Fibroblast of lung (primary cell): Measurements from ENCODE around the gene PTPRO. TPM values are rescaled to one million over a fixed set of nuclear protein-coding genes. Genes with fewer than 3 reads are reported as not detected.

ENCODE experiments used
- DNase-seq, 2 donors: peaks; one replicate each; pipeline versions ENCODE4 v3.0.0 to v3.0.0-alpha.2; 2010; ENCODE audit warnings: low read depth in 2 of 2
- H2AFZ ChIP-seq: 2 replicates; pipeline ENCODE4 v1.5.1; 2012; ENCODE audit warnings: low read length, control low read depth, inconsistent platforms
- H3K27ac ChIP-seq: 2 replicates; pipeline ENCODE4 v1.5.1; 2011; ENCODE audit warnings: low read length, control low read depth; ENCODE audit not compliant: insufficient read depth
- H3K27me3 ChIP-seq: 2 replicates; pipeline ENCODE4 v1.5.1; 2011; ENCODE audit warnings: mild to moderate bottlenecking, low read length; ENCODE audit not compliant: control insufficient read depth, insufficient read depth
- H3K36me3 ChIP-seq: 2 replicates; pipeline ENCODE4 v1.5.1; 2011; ENCODE audit warnings: low read length; ENCODE audit not compliant: control insufficient read depth, insufficient read depth
- H3K4me1 ChIP-seq: 2 replicates; pipeline ENCODE4 v1.5.1; 2011; ENCODE audit warnings: low read length; ENCODE audit not compliant: control insufficient read depth, insufficient read depth; ENCODE audit errors: extremely low read depth
- H3K4me2 ChIP-seq: 2 replicates; pipeline ENCODE4 v1.5.1; 2011; ENCODE audit warnings: low read length, control low read depth; ENCODE audit not compliant: insufficient read depth; ENCODE audit errors: extremely low read depth
- H3K4me3 ChIP-seq, 4 experiments: fragments of 200-600 bp in 1 of 4; sonication (generic) in 1 of 4; replicated peaks in 1 of 4; 2 replicates each; pipeline ENCODE4 v1.5.1; 2011 to 2016; ENCODE audit warnings: low read length in 4 of 4, low read depth in 3 of 4, mild to moderate bottlenecking in 3 of 4, control low read depth in 2 of 4, inconsistent platforms in 1 of 4, mixed read lengths in 1 of 4; ENCODE audit not compliant: insufficient read depth in 1 of 4; ENCODE audit errors: control extremely low read depth in 1 of 4
- H3K79me2 ChIP-seq: 2 replicates; pipeline ENCODE4 v1.5.1; 2012; ENCODE audit warnings: mild to moderate bottlenecking, low read length, inconsistent platforms; ENCODE audit not compliant: control insufficient read depth, insufficient read depth
- H3K9ac ChIP-seq: 2 replicates; pipeline ENCODE4 v1.5.1; 2011; ENCODE audit warnings: mild to moderate bottlenecking, low read length, control low read depth; ENCODE audit not compliant: insufficient read depth
- H3K9me3 ChIP-seq: 2 replicates; pipeline ENCODE4 v1.5.1; 2012; ENCODE audit warnings: low read depth, low read length; ENCODE audit not compliant: control insufficient read depth, insufficient read depth
- H4K20me1 ChIP-seq: 2 replicates; pipeline ENCODE4 v1.5.1; 2011; ENCODE audit warnings: low read length; ENCODE audit not compliant: control insufficient read depth, insufficient read depth; ENCODE audit errors: extremely low read depth
- EZH2 ChIP-seq: IDR thresholded peaks from 2 replicates; pipeline ENCODE4 v1.5.1; 2012; ENCODE audit warnings: low read length, control low read depth, mild to moderate bottlenecking; ENCODE audit errors: missing control alignments
- polyA minus RNA-seq: library from RNA; depleted of rRNA, polyadenylated mRNA; stranded (reverse); fragments of >200 nt; gene quantifications from 2 replicates; pipeline ENCODE4 v1.2.3, GENCODE V29; 2011; ENCODE audit warnings: low replicate concordance
- polyA plus RNA-seq, 2 donors: library from polyadenylated mRNA; depleted of rRNA in 1 of 2; stranded (reverse) in 1 of 2; unstranded in 1 of 2; fragments of >200 nt; gene quantifications; 2 replicates each; pipeline ENCODE4 v1.2.1, GENCODE V29; 2011 to 2012; ENCODE audit warnings: missing spikeins in 1 of 2
- total RNA-seq: library from RNA; depleted of rRNA; stranded (reverse); fragments of >200 nt; gene quantifications from 2 replicates; pipeline ENCODE4 v1.2.1, GENCODE V29; 2014
- TF ChIP-seq, protein P1 (sequence below), 2 donors: IDR thresholded peaks in 1 of 2; conservative IDR thresholded peaks in 1 of 2; 1 replicate in 1 of 2; 2 replicates in 1 of 2; pipeline ENCODE4 v1.5.1; 2011 to 2012; ENCODE audit warnings: low read length in 2 of 2, control low read depth in 1 of 2, inconsistent platforms in 1 of 2, low read depth in 1 of 2, mild to moderate bottlenecking in 1 of 2

The PTPRO gene
- total RNA-seq (0.26 and 0.33 TPM in 2 replicates), polyA plus RNA-seq (0.23 and 0.35 TPM in 2 replicates), polyA minus RNA-seq (0.44 TPM in 1 of 2 replicates, not detected in the other)
- 0.12 and 0.33 TPM in 2 replicates for polyA plus RNA-seq (2012)

DNA sequence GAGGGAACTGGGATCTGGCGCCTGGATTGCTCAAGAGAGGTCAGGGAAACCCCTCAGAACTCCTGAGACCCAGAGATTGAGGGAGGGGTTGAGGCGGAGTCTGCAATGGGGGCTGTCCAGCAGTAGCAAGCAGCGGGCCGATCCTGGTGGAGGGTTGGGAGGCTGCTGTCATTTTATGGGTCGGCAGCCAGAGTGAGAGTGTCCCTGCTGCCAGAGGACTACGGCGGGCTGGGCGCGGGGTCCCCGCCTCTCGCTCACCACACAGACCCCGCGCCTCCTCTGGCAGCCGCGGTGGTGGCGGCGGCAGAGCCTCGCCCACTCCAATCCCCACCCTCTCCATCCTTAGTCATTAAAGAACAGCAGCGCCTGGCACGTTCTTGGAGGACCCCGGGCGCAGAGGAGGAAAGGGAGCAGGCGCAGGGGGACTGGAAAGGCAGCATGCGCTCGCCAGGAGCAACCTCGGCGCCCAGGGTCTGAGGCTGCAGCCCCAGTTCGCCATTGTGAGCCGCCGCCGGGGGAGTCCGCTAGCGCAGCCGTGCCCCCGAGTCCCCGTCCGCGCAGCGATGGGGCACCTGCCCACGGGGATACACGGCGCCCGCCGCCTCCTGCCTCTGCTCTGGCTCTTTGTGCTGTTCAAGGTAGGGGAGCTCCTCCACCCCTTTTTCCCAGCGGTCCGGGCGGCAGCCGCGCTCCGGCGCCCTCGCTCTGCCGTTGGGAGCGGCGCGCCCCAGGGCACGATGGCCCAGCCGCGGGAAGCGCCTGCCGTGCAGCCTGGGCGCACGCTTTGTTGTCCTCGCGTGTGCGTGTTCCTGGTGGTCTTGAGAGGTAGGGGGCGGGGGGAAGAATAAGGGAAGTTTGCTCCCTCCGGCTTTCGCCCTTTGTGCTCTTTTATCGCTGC is at the start of gene PTPRO:
TSS of gene PTPRO (plus strand) at position 345 of the 898 bp plus-strand sequence.
- no peaks in the 10 kb centered on the region for H3K4me1 ChIP-seq
- DNase-seq, result peak in 1 of 2 donors; percentile 15
- H3K27ac ChIP-seq, result no peak within 1 kb of the TSS
- no peaks in the 10 kb centered on the region for H4K20me1 ChIP-seq
- TF ChIP-seq, protein P1, sequence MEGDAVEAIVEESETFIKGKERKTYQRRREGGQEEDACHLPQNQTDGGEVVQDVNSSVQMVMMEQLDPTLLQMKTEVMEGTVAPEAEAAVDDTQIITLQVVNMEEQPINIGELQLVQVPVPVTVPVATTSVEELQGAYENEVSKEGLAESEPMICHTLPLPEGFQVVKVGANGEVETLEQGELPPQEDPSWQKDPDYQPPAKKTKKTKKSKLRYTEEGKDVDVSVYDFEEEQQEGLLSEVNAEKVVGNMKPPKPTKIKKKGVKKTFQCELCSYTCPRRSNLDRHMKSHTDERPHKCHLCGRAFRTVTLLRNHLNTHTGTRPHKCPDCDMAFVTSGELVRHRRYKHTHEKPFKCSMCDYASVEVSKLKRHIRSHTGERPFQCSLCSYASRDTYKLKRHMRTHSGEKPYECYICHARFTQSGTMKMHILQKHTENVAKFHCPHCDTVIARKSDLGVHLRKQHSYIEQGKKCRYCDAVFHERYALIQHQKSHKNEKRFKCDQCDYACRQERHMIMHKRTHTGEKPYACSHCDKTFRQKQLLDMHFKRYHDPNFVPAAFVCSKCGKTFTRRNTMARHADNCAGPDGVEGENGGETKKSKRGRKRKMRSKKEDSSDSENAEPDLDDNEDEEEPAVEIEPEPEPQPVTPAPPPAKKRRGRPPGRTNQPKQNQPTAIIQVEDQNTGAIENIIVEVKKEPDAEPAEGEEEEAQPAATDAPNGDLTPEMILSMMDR (conservative IDR thresholded peaks at IDR 0.05 in 1 of 2, IDR thresholded peaks at IDR 0.05 in 1 of 2; ENCODE audit: low read depth in 1 of 2, low read length in 2 of 2), result no peak
- TF ChIP-seq EZH2, result no peak
- H3K4me3 ChIP-seq, result peak within 1 kb of the TSS; percentile 47 to 66 (median 50)
- no peak within 1 kb of the TSS for H3K9ac ChIP-seq
- no peaks in the 10 kb centered on the region for H3K79me2 ChIP-seq
- no peaks in the 10 kb centered on the region for H3K36me3 ChIP-seq
- H2AFZ ChIP-seq, result peak within 1 kb of the TSS; percentile 57
- no peaks in the 10 kb centered on the region for H3K9me3 ChIP-seq
- peaks cover 10% of the 10 kb centered on the region for H3K27me3 ChIP-seq
- H3K4me2 ChIP-seq, result peak within 1 kb of the TSS; percentile 85

DNA sequence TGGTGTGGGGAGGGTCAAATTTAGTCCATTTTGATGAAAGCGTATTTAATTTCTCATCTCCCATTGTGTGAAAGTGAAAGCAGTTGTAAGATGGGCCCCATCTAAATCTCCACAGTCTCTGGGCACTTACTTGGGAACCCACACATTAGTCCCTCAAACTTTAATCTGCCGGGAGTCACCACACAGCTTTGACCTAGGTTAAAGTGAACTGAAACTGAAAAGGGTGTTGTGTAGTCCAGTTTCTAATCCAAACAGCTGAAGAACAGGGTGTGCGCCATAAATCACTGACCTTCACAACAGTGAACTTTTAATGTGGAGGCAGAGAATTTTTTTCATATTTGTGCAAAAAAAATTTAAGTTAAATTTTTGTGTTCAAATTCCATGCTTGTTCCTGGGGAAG is 48.4 kb upstream of the PTPRO start:
- Histone ChIP-seq H2AFZ (peak overlapping the region; percentile 3), H3K27ac (no peak overlapping the region), H4K20me1 (no peaks in the 10 kb centered on the region), H3K79me2 (no peaks in the 10 kb centered on the region), H3K4me1 (no peaks in the 10 kb centered on the region), H3K9ac (no peak overlapping the region), H3K4me2 (no peak overlapping the region), H3K27me3 (no peaks in the 10 kb centered on the region), H3K9me3 (no peaks in the 10 kb centered on the region), H3K4me3 (no peak overlapping the region), H3K36me3 (no peaks in the 10 kb centered on the region)
- DNase-seq, result peak in 1 of 2 donors; percentile 21
- TF ChIP-seq EZH2, result no peak
- TF ChIP-seq, protein P1 (conservative IDR thresholded peaks at IDR 0.05 in 1 of 2, IDR thresholded peaks at IDR 0.05 in 1 of 2; ENCODE audit: low read depth in 1 of 2, low read length in 2 of 2), result no peak

DNA sequence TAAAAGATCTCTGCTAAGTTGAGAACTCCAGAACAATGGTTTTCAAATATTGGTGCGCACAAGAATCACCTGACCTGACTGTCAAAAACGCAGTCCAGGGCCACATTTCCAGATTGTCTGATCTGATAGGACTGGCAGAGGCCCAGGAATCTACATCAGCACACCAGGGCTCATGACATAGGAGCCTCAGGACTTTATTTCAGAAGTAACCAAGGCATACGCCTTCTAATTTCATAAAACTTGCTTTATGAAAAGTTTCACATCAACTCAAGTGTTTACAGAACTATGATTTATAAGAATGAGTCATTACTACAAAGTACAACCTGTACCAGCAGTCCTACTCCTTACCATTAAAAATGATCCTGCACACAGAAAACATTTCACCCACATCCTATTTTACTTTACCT is 47.7 kb upstream of the PTPRO start:
- Histone ChIP-seq H3K4me3 (no peak overlapping the region), H3K27me3 (no peaks in the 10 kb centered on the region), H3K27ac (no peak overlapping the region), H3K36me3 (no peaks in the 10 kb centered on the region), H3K9ac (no peak overlapping the region), H3K79me2 (no peaks in the 10 kb centered on the region), H3K9me3 (no peaks in the 10 kb centered on the region), H3K4me1 (no peaks in the 10 kb centered on the region), H4K20me1 (no peaks in the 10 kb centered on the region), H2AFZ (no peak overlapping the region), H3K4me2 (no peak overlapping the region)
- DNase-seq, result peak in 1 of 2 donors; percentile 93
- no peak for TF ChIP-seq EZH2
- TF ChIP-seq, protein P1 (conservative IDR thresholded peaks at IDR 0.05 in 1 of 2, IDR thresholded peaks at IDR 0.05 in 1 of 2; ENCODE audit: low read depth in 1 of 2, low read length in 2 of 2), result no peak
